OCI-LY3 (cell line): ENCODE results near the gene RXRA.

Experiments
- H2AFZ ChIP-seq: fragments of 200-600, 300-600 bp; shearing (Covaris generic); 2 replicates; pipeline ENCODE4 v1.6.0; 2014; ENCODE audit warnings: antibody characterized with exemption, low read depth, low read length
- H3K27ac ChIP-seq: fragments of 200-600, 300-600 bp; sonication (generic); 2 replicates; pipeline ENCODE4 v1.5.1; 2014; ENCODE audit warnings: mild to moderate bottlenecking, low read length, moderate library complexity, mixed read lengths
- H3K27me3 ChIP-seq: fragments of 200-600, 300-600 bp; sonication (generic); 2 replicates; pipeline ENCODE4 v1.6.1; 2014; ENCODE audit warnings: low read depth, low read length, mixed read lengths
- H3K36me3 ChIP-seq: fragments of 200-600, 300-600 bp; sonication (generic); replicated peaks from 2 replicates; pipeline ENCODE3; 2014; ENCODE audit warnings: low read depth, low read length, mixed read lengths
- H3K4me1 ChIP-seq: fragments of 300-600, 200-600 bp; sonication (generic); 2 replicates; pipeline ENCODE4 v1.6.1; 2014; ENCODE audit warnings: low read length, mixed read lengths
- H3K4me2 ChIP-seq: fragments of 200-600, 300-600 bp; sonication (generic); 2 replicates; pipeline ENCODE4 v1.6.1; 2014; ENCODE audit warnings: low read length, mixed read lengths
- H3K4me3 ChIP-seq: fragments of 300-600, 200-600 bp; sonication (generic); 2 replicates; pipeline ENCODE4 v1.5.1; 2014; ENCODE audit warnings: antibody characterized with exemption, mild to moderate bottlenecking, low read length, moderate library complexity
- H3K79me2 ChIP-seq: fragments of 300-600, 200-600 bp; shearing (Covaris generic); 2 replicates; pipeline ENCODE4 v1.6.1; 2014; ENCODE audit warnings: mild to moderate bottlenecking, low read length, mixed read lengths
- H3K9ac ChIP-seq: fragments of 300-600, 200-600 bp; shearing (Covaris generic); 2 replicates; pipeline ENCODE4 v1.6.0; 2014; ENCODE audit warnings: mild to moderate bottlenecking, low read length, moderate library complexity
- H3K9me3 ChIP-seq: fragments of 200-600, 300-600 bp; shearing (Covaris generic); 2 replicates; pipeline ENCODE4 v1.6.1; 2014; ENCODE audit warnings: low read length, mixed read lengths; ENCODE audit not compliant: insufficient read depth
- H4K20me1 ChIP-seq: fragments of 200-600, 300-600 bp; sonication (generic); 2 replicates; pipeline ENCODE4 v1.6.1; 2016; ENCODE audit warnings: low read length, mixed read lengths; ENCODE audit not compliant: insufficient read depth
- EZH2phosphoT487 ChIP-seq: fragments of 200-600 bp; shearing (Covaris generic); IDR thresholded peaks from 2 replicates; pipeline ENCODE4 v1.6.1; 2018; ENCODE audit warnings: antibody characterized with exemption, mixed run types, low read depth
- TF ChIP-seq, protein P1 (sequence below): fragments of 200-600, 300-600 bp; sonication (generic); IDR thresholded peaks from 2 replicates; pipeline ENCODE4 v1.5.1; 2014; ENCODE audit warnings: antibody characterized with exemption, low read length, low read depth

The RXRA gene

DNA sequence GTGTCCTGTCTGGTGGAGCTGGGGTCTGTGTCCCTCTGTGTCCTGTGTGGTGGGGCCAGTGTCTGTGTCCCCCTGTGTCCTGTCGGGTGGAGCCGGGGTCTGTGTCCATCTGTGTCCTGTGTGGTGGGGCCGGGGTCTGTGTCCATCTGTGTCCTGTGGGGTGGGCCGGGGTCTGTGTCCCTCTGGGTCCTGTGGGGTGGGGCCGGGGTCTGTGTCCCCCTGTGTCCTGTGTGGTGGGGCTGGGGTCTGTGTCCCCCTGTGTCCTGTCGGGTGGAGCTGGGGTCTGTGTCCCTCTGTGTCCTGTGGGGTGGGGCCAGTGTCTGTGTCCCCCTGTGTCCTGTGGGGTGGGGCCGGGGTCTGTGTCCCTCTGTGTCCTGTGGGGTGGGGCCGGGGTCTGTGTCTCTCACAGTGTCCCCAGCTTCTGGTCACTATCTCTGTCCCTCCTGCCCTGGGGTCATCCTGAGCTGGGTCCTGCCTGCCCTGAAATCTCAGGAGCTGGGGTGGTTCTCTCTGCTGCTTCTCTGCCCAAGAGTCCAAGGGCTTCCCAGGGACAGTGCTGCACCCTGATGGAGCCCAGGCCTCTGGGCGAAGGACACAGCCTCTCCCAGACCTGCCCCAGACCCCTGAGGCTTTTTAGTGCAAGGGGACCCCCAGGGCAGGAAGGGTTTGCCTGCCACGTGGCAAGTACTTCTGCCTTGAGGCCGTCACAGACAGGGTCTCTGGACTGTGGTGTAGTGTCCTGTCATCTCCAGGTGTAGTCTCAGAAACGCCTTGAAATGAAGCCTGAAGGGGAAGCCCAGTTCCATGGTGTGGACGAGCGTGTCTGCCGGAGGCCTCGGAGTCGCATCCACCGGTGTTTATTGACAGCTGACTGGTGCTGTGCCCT, 131.3 kb downstream of the RXRA start:
- Histone ChIP-seq H2AFZ (no peak overlapping the region), H3K4me1 (no peaks in the 10 kb centered on the region), H4K20me1 (no peaks in the 10 kb centered on the region), H3K4me2 (no peak overlapping the region), H3K79me2 (no peaks in the 10 kb centered on the region), H3K36me3 (no peaks in the 10 kb centered on the region), H3K9ac (no peak overlapping the region), H3K9me3 (no peaks in the 10 kb centered on the region), H3K27ac (no peak overlapping the region), H3K27me3 (no peaks in the 10 kb centered on the region), H3K4me3 (no peak overlapping the region)
- no peak for TF ChIP-seq EZH2phosphoT487
- TF ChIP-seq, protein P1, sequence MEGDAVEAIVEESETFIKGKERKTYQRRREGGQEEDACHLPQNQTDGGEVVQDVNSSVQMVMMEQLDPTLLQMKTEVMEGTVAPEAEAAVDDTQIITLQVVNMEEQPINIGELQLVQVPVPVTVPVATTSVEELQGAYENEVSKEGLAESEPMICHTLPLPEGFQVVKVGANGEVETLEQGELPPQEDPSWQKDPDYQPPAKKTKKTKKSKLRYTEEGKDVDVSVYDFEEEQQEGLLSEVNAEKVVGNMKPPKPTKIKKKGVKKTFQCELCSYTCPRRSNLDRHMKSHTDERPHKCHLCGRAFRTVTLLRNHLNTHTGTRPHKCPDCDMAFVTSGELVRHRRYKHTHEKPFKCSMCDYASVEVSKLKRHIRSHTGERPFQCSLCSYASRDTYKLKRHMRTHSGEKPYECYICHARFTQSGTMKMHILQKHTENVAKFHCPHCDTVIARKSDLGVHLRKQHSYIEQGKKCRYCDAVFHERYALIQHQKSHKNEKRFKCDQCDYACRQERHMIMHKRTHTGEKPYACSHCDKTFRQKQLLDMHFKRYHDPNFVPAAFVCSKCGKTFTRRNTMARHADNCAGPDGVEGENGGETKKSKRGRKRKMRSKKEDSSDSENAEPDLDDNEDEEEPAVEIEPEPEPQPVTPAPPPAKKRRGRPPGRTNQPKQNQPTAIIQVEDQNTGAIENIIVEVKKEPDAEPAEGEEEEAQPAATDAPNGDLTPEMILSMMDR, result no peak

DNA sequence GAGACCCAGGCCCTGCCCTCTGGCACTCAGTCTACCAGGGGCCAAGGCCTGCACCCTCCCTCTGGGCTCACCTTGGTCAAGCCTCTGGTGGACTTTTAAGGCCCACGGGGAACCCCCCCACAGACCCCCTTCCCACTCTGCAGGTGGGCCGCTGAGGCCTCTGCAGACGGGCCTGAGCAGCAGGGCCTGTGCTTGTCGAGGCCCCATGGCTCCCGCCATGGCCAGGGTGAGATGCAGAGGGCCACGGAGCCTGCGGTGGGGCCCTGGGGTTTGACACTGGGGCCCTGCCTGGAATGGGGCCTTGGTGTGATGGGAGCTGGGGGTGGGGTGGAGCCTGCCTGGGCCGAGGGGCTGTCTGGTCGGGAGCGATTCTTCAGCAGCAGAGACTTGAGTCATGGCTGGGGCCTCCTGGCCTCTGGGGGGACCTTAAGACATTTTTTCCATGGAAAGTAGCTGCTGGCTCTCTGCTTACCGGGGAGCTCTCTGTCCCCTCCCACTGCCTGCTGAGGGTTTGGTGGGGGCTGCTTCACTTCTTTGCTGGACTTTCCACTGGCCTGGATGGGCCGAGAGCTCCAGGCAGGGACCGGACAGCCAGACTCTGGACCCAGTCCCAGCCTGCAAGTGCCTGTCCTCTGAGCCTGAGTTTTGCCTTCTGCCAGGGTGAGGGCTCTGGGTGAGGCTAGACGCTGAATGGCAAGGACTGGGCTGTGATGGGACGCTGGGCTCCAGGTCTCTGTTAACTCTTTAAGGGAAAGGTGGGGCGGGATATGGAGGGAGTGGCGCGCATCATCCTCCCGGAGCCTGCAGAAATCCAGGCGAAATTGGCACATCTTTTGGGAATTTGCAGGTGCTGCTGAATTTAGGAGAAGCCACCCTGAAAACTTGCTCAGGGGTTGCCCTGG, 132.2 kb downstream of the RXRA start:
- Histone ChIP-seq H3K36me3 (no peaks in the 10 kb centered on the region), H3K79me2 (no peaks in the 10 kb centered on the region), H3K9ac (no peak overlapping the region), H4K20me1 (no peaks in the 10 kb centered on the region), H3K4me1 (no peaks in the 10 kb centered on the region), H3K4me2 (no peak overlapping the region), H2AFZ (no peak overlapping the region), H3K27me3 (no peaks in the 10 kb centered on the region), H3K4me3 (no peak overlapping the region), H3K27ac (no peak overlapping the region), H3K9me3 (no peaks in the 10 kb centered on the region)
- TF ChIP-seq EZH2phosphoT487, result no peak
- TF ChIP-seq, protein P1, result no peak

DNA sequence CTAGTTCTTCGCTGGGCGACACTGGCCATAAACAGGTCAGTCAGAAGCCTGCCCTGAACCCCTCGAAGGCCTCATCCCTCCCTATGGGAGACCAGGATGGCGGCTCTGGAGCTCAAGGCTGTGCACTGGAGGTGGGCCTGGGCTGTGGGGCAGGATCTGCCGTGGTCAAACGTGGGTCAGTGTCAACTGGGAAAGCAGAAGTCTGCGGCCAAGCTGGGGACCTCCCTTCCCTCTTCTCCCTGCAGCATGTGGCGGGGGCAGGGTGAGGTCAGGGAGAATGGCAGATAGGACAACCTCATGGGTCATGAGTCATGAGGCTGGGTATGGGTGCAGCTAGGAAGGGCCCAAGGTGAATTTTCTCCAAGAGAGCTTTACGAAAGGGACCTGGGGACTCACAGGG, 132.9 kb downstream of the RXRA start:
- H3K4me3 ChIP-seq, result no peak overlapping the region
- H3K27me3 ChIP-seq, result no peaks in the 10 kb centered on the region
- H3K9ac ChIP-seq, result no peak overlapping the region
- TF ChIP-seq EZH2phosphoT487, result no peak
- TF ChIP-seq, protein P1, result no peak
- no peaks in the 10 kb centered on the region for H3K9me3 ChIP-seq
- no peaks in the 10 kb centered on the region for H3K79me2 ChIP-seq
- H3K4me1 ChIP-seq, result no peaks in the 10 kb centered on the region
- H3K36me3 ChIP-seq, result no peaks in the 10 kb centered on the region
- H3K4me2 ChIP-seq, result no peak overlapping the region
- H4K20me1 ChIP-seq, result no peaks in the 10 kb centered on the region
- H3K27ac ChIP-seq, result no peak overlapping the region
- H2AFZ ChIP-seq, result no peak overlapping the region

DNA sequence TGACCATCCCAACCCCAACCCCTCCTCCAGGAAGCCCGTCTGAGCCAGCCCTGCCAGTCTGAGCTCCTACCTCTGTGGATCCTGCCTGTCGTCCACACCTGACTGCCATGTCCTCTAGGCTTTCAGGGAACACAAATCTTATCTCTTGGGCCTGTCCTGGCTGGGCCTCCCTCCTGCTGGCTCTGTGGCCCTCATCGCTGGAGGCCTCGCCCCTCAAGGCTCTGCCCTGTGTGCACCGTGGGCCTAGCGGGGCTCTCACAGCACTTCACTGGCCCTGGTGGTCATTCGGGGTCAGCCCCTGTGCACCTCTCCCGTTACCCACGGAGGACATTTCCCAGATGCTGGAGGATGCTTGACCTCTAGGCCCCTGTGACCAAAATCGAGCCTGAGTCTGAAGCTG, 133.3 kb downstream of the RXRA start:
- no peaks in the 10 kb centered on the region for H3K79me2 ChIP-seq
- H3K4me3 ChIP-seq, result no peak overlapping the region
- H3K9me3 ChIP-seq, result no peaks in the 10 kb centered on the region
- no peak overlapping the region for H3K27ac ChIP-seq
- H3K27me3 ChIP-seq, result no peaks in the 10 kb centered on the region
- no peaks in the 10 kb centered on the region for H4K20me1 ChIP-seq
- no peak overlapping the region for H3K4me2 ChIP-seq
- no peak overlapping the region for H2AFZ ChIP-seq
- no peak for TF ChIP-seq EZH2phosphoT487
- TF ChIP-seq, protein P1, result no peak
- no peak overlapping the region for H3K9ac ChIP-seq
- H3K4me1 ChIP-seq, result no peaks in the 10 kb centered on the region
- no peaks in the 10 kb centered on the region for H3K36me3 ChIP-seq
